Activated CD8-positive, alpha-beta T cell treated with anti-CD3 and anti-CD28 coated beads, Interleukin-2, amount 10 ng/mL, durations not matched to agents 7 days and 5 days (primary cell): Measurements from ENCODE around the gene KRTAP5-3. TPM values are rescaled to one million over a fixed set of nuclear protein-coding genes. Genes with fewer than 3 reads are reported as not detected.
A peak's percentile ranks its signal among the peaks of the same experiment; 100 is the strongest.

ENCODE experiments used
- ATAC-seq: fragments of 150-1000 bp; cut with Tn5 transposase; one replicate; pipeline ENCODE4 v1.10.0; 2021; ENCODE audit warnings: moderate library complexity
- CTCF ChIA-PET: fragments of 350-600 bp; sonication (Branson Sonifier 250); formaldehyde crosslinking; loops from one replicate; lab custom pipeline; 2021; ENCODE audit warnings: antibody characterized with exemption; lab: Charles Lee
- POLR2A ChIA-PET: fragments of 350-600 bp; sonication (Branson Sonifier 250); formaldehyde crosslinking; loops from one replicate; lab custom pipeline; 2021; ENCODE audit warnings: antibody characterized with exemption; lab: Charles Lee
- DNase-seq: peaks from one replicate; pipeline ENCODE4 v3.0.0-alpha.2; 2020
- H3K27ac Mint-ChIP-seq: one replicate; pipeline ENCODE4 v1.8.0; 2021; ENCODE audit warnings: mild to moderate bottlenecking, mixed read lengths
- H3K27me3 Mint-ChIP-seq: one replicate; pipeline ENCODE4 v1.8.0; 2021; ENCODE audit warnings: low read depth, mixed read lengths
- H3K36me3 Mint-ChIP-seq: one replicate; pipeline ENCODE4 v1.8.0; 2021; ENCODE audit warnings: low read depth, mixed read lengths
- H3K4me1 Mint-ChIP-seq: one replicate; pipeline ENCODE4 v1.8.0; 2021; ENCODE audit warnings: low read depth, mixed read lengths
- H3K4me3 Mint-ChIP-seq: one replicate; pipeline ENCODE4 v1.8.0; 2021; ENCODE audit warnings: mild to moderate bottlenecking, mixed read lengths
- H3K9me3 Mint-ChIP-seq: one replicate; pipeline ENCODE4 v1.8.0; 2022; ENCODE audit warnings: mixed read lengths; ENCODE audit not compliant: insufficient read depth
- total RNA-seq, 2 experiments: library from RNA; stranded (reverse); gene quantifications; one replicate each; pipeline ENCODE4 v1.2.3, GENCODE V29; 2021

KRTAP5-3 gene
- total RNA-seq, 2 experiments from 2014 or later, result not detected

GRCh38 chr11:1640076-1640946 is 32.0 kb upstream of the KRTAP5-3 start:
- ChIA-PET POLR2A (no interaction called here), CTCF (interaction anchor here (0.6 to 4.8 kb wide), 18 partner anchors 9 to 360 kb away, joined by 3 to 49 read pairs (median 6); partner anchors contain the start of gene KRTAP5-5)
- ATAC-seq (peak; percentile 64), DNase-seq (peak; percentile 32)
- H3K9me3 Mint-ChIP-seq, result no peaks in the 10 kb centered on the region
- peaks cover 8% of the 10 kb centered on the region for H3K27me3 Mint-ChIP-seq
- no peak overlapping the region for H3K27ac Mint-ChIP-seq
- no peaks in the 10 kb centered on the region for H3K4me1 Mint-ChIP-seq
- no peaks in the 10 kb centered on the region for H3K36me3 Mint-ChIP-seq
- no peak overlapping the region for H3K4me3 Mint-ChIP-seq

GRCh38 chr11:1639666-1640065 is 31.4 kb upstream of the KRTAP5-3 start:
- Mint-ChIP-seq H3K4me3 (no peak overlapping the region), H3K27ac (no peak overlapping the region), H3K9me3 (no peaks in the 10 kb centered on the region), H3K36me3 (no peaks in the 10 kb centered on the region), H3K27me3 (peaks cover 8% of the 10 kb centered on the region), H3K4me1 (no peaks in the 10 kb centered on the region)
- DNase-seq, result no peak
- ChIA-PET POLR2A (no interaction called here), CTCF (interaction anchor here (0.8 to 4.8 kb wide), 17 partner anchors 8 to 361 kb away, joined by 3 to 49 read pairs (median 5); partner anchors contain the start of gene KRTAP5-5)
- no peak for ATAC-seq

- H3K9me3 Mint-ChIP-seq, result no peaks in the 10 kb centered on the region
- H3K27me3 Mint-ChIP-seq, result peaks cover 8% of the 10 kb centered on the region
- ATAC-seq (no peak), DNase-seq (no peak)
- ChIA-PET POLR2A (no interaction called here), CTCF (interaction anchor here (0.8 to 4.8 kb wide), 13 partner anchors 8 to 309 kb away, joined by 3 to 49 read pairs (median 4); partner anchors contain the start of gene KRTAP5-5)
- no peak overlapping the region for H3K4me3 Mint-ChIP-seq
- no peaks in the 10 kb centered on the region for H3K4me1 Mint-ChIP-seq
- H3K27ac Mint-ChIP-seq, result no peak overlapping the region
- no peaks in the 10 kb centered on the region for H3K36me3 Mint-ChIP-seq
Measured at GRCh38 chr11:1639102-1639620, 30.9 kb upstream of the KRTAP5-3 start.

GRCh38 chr11:1638344-1638743 is 30.1 kb upstream of the KRTAP5-3 start:
- Mint-ChIP-seq H3K4me1 (no peaks in the 10 kb centered on the region), H3K36me3 (no peaks in the 10 kb centered on the region), H3K27me3 (peaks cover 8% of the 10 kb centered on the region), H3K9me3 (no peaks in the 10 kb centered on the region), H3K27ac (no peak overlapping the region), H3K4me3 (no peak overlapping the region)
- no peak for DNase-seq
- CTCF ChIA-PET, result interaction anchor here (4.8 kb wide), 1 partner anchor 15 kb away, joined by 49 read pairs; no protein-coding TSS in a partner anchor
- POLR2A ChIA-PET, result no interaction called here
- ATAC-seq, result no peak

- ChIA-PET CTCF (interaction anchor here (1.0 to 4.8 kb wide), 3 partner anchors 9 to 16 kb away, joined by 4 to 49 read pairs (median 5); partner anchors contain the start of gene KRTAP5-5), POLR2A (interaction anchor here (0.6 kb wide), 1 partner anchor 1747 kb away, joined by 4 read pairs; no protein-coding TSS in a partner anchor)
- H3K36me3 Mint-ChIP-seq, result no peaks in the 10 kb centered on the region
- ATAC-seq (no peak), DNase-seq (no peak)
- H3K4me1 Mint-ChIP-seq, result no peaks in the 10 kb centered on the region
- peaks cover 8% of the 10 kb centered on the region for H3K27me3 Mint-ChIP-seq
- no peaks in the 10 kb centered on the region for H3K9me3 Mint-ChIP-seq
- no peak overlapping the region for H3K4me3 Mint-ChIP-seq
- H3K27ac Mint-ChIP-seq, result no peak overlapping the region
Measured at GRCh38 chr11:1637628-1638027, 29.4 kb upstream of the KRTAP5-3 start.

- no peaks in the 10 kb centered on the region for H3K9me3 Mint-ChIP-seq
- no peak for ATAC-seq
Measured at GRCh38 chr11:1636291-1636950, 28.2 kb upstream of the KRTAP5-3 start.

GRCh38 chr11:1633864-1634263 is 25.6 kb upstream of the KRTAP5-3 start:
- DNase-seq (no peak), ATAC-seq (no peak)
- CTCF ChIA-PET, result interaction anchor here (0.7 kb wide), 1 partner anchor 19 kb away, joined by 3 read pairs; no protein-coding TSS in a partner anchor
- Mint-ChIP-seq H3K4me1 (no peaks in the 10 kb centered on the region), H3K36me3 (no peaks in the 10 kb centered on the region), H3K27ac (no peak overlapping the region), H3K4me3 (no peak overlapping the region), H3K27me3 (peaks cover 10% of the 10 kb centered on the region), H3K9me3 (no peaks in the 10 kb centered on the region)
- POLR2A ChIA-PET, result no interaction called here

More at GRCh38 chr11:1636291-1636950, 28.2 kb upstream of the KRTAP5-3 start:
- no peak overlapping the region for H3K4me3 Mint-ChIP-seq
- no peaks in the 10 kb centered on the region for H3K36me3 Mint-ChIP-seq
- no peaks in the 10 kb centered on the region for H3K4me1 Mint-ChIP-seq
- H3K27me3 Mint-ChIP-seq, result peaks cover 10% of the 10 kb centered on the region
- DNase-seq, result no peak
- POLR2A ChIA-PET, result no interaction called here
- H3K27ac Mint-ChIP-seq, result no peak overlapping the region
- CTCF ChIA-PET, result interaction anchor here (0.6 to 4.8 kb wide), 3 partner anchors 17 to 41 kb away, joined by 4 to 49 read pairs (median 5); no protein-coding TSS in a partner anchor

- Mint-ChIP-seq H3K9me3 (no peaks in the 10 kb centered on the region), H3K27me3 (peaks cover 12% of the 10 kb centered on the region), H3K36me3 (no peaks in the 10 kb centered on the region), H3K4me1 (no peaks in the 10 kb centered on the region), H3K27ac (no peak overlapping the region), H3K4me3 (no peak overlapping the region)
- POLR2A ChIA-PET, result no interaction called here
- CTCF ChIA-PET, result interaction anchor here (2.1 to 2.2 kb wide), 2 partner anchors 9 to 21 kb away, joined by 9 to 12 read pairs; no protein-coding TSS in a partner anchor
- ATAC-seq (no peak), DNase-seq (no peak)
Measured at GRCh38 chr11:1632053-1632714, 23.9 kb upstream of the KRTAP5-3 start.

- H3K27me3 Mint-ChIP-seq, result peaks cover 14% of the 10 kb centered on the region
- H3K36me3 Mint-ChIP-seq, result no peaks in the 10 kb centered on the region
- H3K4me1 Mint-ChIP-seq, result no peaks in the 10 kb centered on the region
- no peak overlapping the region for H3K27ac Mint-ChIP-seq
- no peak for ATAC-seq
- H3K4me3 Mint-ChIP-seq, result no peak overlapping the region
- no peaks in the 10 kb centered on the region for H3K9me3 Mint-ChIP-seq
- DNase-seq, result no peak
- POLR2A ChIA-PET, result no interaction called here
- CTCF ChIA-PET, result interaction anchor here (0.8 to 2.2 kb wide), 6 partner anchors 8 to 84 kb away, joined by 3 to 12 read pairs (median 6); no protein-coding TSS in a partner anchor
Measured at GRCh38 chr11:1631066-1631568, 22.9 kb upstream of the KRTAP5-3 start.

- H3K27me3 Mint-ChIP-seq, result peaks cover 13% of the 10 kb centered on the region
- no peak overlapping the region for H3K4me3 Mint-ChIP-seq
- no peaks in the 10 kb centered on the region for H3K36me3 Mint-ChIP-seq
- ChIA-PET CTCF (interaction anchor here (0.8 to 2.2 kb wide), 4 partner anchors 11 to 83 kb away, joined by 4 to 12 read pairs (median 9); no protein-coding TSS in a partner anchor), POLR2A (no interaction called here)
- H3K27ac Mint-ChIP-seq, result no peak overlapping the region
- no peaks in the 10 kb centered on the region for H3K9me3 Mint-ChIP-seq
- H3K4me1 Mint-ChIP-seq, result no peaks in the 10 kb centered on the region
- ATAC-seq (no peak), DNase-seq (no peak)
Measured at GRCh38 chr11:1630271-1630670, 22.0 kb upstream of the KRTAP5-3 start.
